Natural killer cell treated with Interleukin-12 subunit alpha and Interleukin-12 subunit beta and Interleukin-15 and Interleukin-18, amount 100 ng/mL, for 72 hours (primary cell): ENCODE data around the gene CNPY1. TPM values are rescaled to one million over a fixed set of nuclear protein-coding genes. Genes with fewer than 3 reads are reported as not detected.
A peak's percentile ranks its signal among the peaks of the same experiment; 100 is the strongest.

Source experiments
- ATAC-seq, 2 donors: fragments of 150-1000 bp; cut with Tn5 transposase in 1 of 2; sonication (Bioruptor Pico), chemical (Tn5 transposase) in 1 of 2; 2 replicates each; pipeline ENCODE4 v1.10.0; 2021
- DNase-seq: peaks from one replicate; pipeline ENCODE4 v3.0.0; 2022; ENCODE audit warnings: low spot score
- H3K27ac Mint-ChIP-seq, 2 donors: 1 replicate in 1 of 2; 2 replicates in 1 of 2; pipeline ENCODE4 v1.8.0; 2022; ENCODE audit warnings: mixed read lengths in 2 of 2, mild to moderate bottlenecking in 1 of 2, moderate library complexity in 1 of 2
- H3K27me3 Mint-ChIP-seq, 2 donors: 1 replicate in 1 of 2; 2 replicates in 1 of 2; pipeline ENCODE4 v1.8.0; 2022; ENCODE audit warnings: mixed read lengths in 2 of 2
- H3K36me3 Mint-ChIP-seq: one replicate; pipeline ENCODE4 v1.8.0; 2022; ENCODE audit warnings: mixed read lengths
- H3K4me1 Mint-ChIP-seq, 2 donors: 1 replicate in 1 of 2; 2 replicates in 1 of 2; pipeline ENCODE4 v1.8.0; 2022; ENCODE audit warnings: low read depth in 2 of 2, mixed read lengths in 2 of 2, mild to moderate bottlenecking in 1 of 2
- H3K4me3 Mint-ChIP-seq: one replicate; pipeline ENCODE4 v1.8.0; 2022; ENCODE audit warnings: mixed read lengths
- H3K9me3 Mint-ChIP-seq: 2 replicates; pipeline ENCODE4 v1.8.0; 2022; ENCODE audit warnings: mixed read lengths
- total RNA-seq, 2 donors: library from RNA; stranded (reverse); gene quantifications; one replicate each; pipeline ENCODE4 v1.2.3, GENCODE V29; 2022

Gene CNPY1
- total RNA-seq, 2 donors from 2014 or later = not detected

DNA sequence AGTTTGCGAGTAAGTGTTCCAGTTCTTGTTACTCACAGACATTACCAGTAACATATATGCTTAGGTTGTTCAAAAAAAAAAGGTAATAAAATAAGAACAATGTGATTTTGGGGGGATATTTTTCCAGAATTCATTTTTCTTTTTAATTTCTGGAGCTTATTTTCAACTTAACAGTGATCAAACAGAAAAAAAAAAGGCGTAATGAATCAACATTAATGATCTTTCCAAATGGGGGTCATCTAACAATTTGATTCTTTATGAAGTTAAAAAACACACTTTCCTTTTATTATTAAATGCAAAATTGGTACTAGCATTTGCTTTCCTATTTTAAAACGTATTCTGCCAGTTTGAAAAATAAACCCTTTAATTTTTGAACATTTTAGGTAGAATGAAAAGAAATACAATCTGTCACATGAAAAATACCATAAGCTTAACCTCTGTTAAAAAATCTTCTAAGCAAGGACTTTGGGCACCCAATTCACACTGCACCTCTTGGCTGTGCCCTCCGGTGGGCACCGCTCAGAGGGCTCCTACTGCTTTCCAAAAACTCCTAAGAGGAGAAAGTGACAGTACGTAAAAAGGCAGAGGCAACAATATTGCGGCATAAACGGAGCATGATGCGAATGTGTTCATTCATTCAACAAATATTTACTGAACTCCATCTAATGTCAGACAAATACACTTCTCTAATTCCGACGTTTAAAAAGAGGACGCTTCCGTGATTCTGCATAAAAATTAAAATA is 32.6 kb downstream of the CNPY1 start:
- no peak for ATAC-seq

DNA sequence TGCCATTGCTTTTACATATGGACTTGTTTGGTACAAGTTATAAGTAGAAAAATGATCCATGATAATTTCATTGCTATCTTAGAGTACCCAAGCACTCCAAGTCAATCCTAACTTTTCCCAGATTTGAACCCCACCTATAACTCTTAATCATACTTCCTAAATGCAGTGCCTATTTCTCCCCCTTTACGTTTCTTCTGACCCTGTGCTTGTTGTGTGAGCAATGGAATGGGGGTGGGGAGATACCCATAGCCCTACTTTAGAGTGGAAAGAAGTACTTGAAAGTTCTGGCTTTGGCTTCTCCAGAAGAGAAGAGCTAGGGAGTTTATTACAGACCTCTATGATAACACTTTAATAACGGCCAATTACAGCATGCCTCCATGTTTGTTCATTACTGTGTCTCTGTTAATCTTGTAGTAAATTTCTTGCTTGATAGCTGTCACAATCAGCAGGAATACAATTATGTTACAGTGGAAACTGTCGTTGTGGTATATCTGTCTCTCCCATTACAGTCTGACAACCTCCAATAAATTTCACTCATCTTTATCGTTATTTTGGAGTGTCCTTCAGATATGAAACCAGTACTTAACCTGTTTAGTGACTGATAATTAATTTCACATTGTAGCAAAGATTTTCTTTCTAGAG is 34.0 kb downstream of the CNPY1 start:
- Mint-ChIP-seq H3K27me3 (peaks cover 52 to 78% of the 10 kb centered on the region in 2 donors), H3K27ac (no peak overlapping the region), H3K36me3 (peaks cover 4% of the 10 kb centered on the region), H3K9me3 (no peaks in the 10 kb centered on the region), H3K4me3 (no peak overlapping the region), H3K4me1 (peaks cover 6 to 9% of the 10 kb centered on the region in 2 donors)
- ATAC-seq (no peak), DNase-seq (no peak)

More for the DNA sequence above, 32.6 kb downstream of the CNPY1 start:
- Mint-ChIP-seq H3K27ac (no peak overlapping the region), H3K4me1 (peaks cover 6 to 9% of the 10 kb centered on the region in 2 donors), H3K36me3 (no peaks in the 10 kb centered on the region), H3K27me3 (peaks cover 50 to 79% of the 10 kb centered on the region in 2 donors), H3K4me3 (no peak overlapping the region), H3K9me3 (no peaks in the 10 kb centered on the region)
- no peak for DNase-seq

DNA sequence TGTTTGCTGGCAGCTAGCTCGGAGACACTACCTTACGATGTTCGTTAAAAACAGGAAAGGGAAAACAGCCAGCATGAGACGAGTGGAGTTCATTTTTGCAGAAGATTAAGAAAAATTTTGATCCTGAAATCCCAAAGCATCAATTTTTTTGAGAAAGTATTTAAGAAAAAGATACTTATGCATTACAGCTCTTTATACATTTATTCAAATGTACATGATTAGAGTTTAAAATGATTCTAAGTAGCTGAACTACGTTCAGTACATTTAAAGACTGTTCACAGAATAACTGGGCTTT is 34.7 kb downstream of the CNPY1 start:
- Mint-ChIP-seq H3K9me3 (no peaks in the 10 kb centered on the region), H3K27ac (no peak overlapping the region), H3K4me1 (peaks cover 12 to 14% of the 10 kb centered on the region in 2 donors), H3K4me3 (no peak overlapping the region), H3K27me3 (peaks cover 55 to 85% of the 10 kb centered on the region in 2 donors), H3K36me3 (peaks cover 4% of the 10 kb centered on the region)
- DNase-seq (no peak), ATAC-seq (no peak)

DNA sequence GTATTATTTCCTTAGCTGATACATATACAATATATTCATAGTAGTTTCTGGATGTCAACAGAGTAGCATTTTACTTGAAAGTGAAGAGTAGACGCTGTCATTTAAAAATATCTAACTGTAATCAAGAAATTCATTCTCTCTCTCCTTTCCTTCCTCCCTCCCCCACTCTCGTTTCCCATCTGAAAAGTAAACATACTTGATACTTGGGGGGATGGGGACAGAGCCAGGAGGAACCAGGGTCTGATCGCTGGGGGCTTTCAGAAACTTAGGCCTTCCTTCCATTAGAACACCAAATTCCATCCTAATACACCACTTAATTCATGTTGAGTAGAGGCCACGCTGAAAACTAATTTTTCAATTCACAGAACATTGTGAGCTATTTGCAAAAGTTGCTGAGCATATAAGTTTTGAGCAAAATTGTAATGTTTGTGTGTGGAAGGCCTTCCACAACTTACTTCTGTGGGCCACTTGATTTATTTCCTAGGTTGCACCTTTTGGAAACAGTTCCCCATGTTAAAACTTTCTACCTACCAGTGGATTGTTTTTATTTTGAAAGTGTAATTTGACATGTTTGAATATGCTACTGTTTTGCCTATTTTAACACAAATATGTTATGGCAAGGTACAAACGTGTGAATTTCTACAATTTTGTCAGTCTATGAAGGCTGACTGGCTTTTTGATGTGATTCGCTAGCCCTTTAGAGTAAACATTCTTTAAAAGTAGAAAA is 35.2 kb downstream of the CNPY1 start:
- H3K27me3 Mint-ChIP-seq = peaks cover 57 to 90% of the 10 kb centered on the region in 2 donors
- H3K4me3 Mint-ChIP-seq = no peak overlapping the region
- no peaks in the 10 kb centered on the region for H3K9me3 Mint-ChIP-seq
- peaks cover 13 to 14% of the 10 kb centered on the region in 2 donors for H3K4me1 Mint-ChIP-seq
- DNase-seq = no peak
- ATAC-seq = no peak
- peaks cover 4% of the 10 kb centered on the region for H3K36me3 Mint-ChIP-seq
- H3K27ac Mint-ChIP-seq = no peak overlapping the region

DNA sequence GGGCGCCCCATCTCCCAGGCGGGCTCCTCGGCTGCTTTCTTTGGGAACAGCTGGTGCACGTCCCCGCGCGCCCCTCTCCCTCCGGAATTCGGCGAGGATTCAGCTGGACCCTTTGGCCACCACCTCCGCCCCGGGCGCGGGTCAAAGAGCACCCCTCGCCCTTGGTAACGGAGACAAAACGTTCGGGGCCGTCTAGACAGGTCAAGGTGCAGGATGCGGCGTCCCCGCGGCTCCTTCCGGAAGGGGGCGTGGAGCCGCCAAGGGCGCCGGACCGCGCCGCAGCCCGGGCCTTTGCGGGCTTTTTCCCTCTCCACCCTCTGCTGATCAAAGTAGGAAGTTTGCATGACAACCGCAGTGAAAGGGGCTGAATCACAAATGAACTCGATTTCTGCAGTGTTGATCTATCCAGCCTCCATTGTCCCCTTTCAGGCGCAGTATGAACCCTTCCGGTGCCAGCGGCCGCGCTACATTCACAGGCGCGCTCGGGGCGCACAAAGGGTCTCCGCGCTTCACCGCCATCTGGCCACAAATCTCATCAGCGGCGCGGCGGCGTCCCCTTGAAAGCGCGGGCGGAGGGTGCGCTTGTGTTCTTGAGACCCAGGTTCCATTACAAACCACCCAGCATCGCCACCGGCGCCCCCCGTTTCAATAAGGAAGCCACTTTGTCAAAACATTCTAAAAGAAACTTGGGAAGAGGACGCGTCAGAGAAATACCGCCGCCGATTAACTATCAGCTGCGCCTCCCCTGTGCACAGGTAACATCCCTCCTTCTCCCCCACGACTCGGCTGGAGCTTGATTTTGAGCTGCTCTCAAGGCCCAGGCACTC is 36.4 kb downstream of the CNPY1 start:
- DNase-seq = no peak
- Mint-ChIP-seq H3K27ac (no peak overlapping the region), H3K4me1 (peaks cover 13 to 14% of the 10 kb centered on the region in 2 donors), H3K27me3 (peaks cover 56 to 90% of the 10 kb centered on the region in 2 donors), H3K36me3 (peaks cover 4% of the 10 kb centered on the region), H3K4me3 (peak overlapping the region; percentile 39), H3K9me3 (no peaks in the 10 kb centered on the region)
- no peak for ATAC-seq

DNA sequence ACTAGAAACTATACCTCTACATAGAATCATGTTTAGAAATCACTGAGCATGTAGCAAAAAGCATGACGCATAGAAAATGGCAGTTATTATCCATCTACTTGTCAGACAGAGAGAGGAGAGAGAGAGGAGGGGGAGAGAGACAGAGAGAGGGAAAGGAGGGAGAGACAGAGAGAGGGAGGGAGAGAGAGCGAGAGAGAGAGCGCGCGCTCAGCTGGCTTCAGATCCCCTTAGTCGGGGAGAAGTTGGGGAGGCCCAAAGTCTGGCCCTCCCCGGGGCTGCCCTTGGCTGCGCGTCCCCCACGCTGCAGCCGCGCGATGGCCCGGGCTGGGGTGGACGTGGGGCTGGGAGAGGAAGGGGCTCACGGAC is 37.0 kb downstream of the CNPY1 start:
- Mint-ChIP-seq H3K27ac (no peak overlapping the region), H3K9me3 (no peaks in the 10 kb centered on the region), H3K4me1 (peaks cover 13 to 14% of the 10 kb centered on the region in 2 donors), H3K36me3 (peaks cover 4% of the 10 kb centered on the region), H3K27me3 (peaks cover 56 to 94% of the 10 kb centered on the region in 2 donors), H3K4me3 (peak overlapping the region; percentile 46)
- ATAC-seq = no peak
- no peak for DNase-seq

DNA sequence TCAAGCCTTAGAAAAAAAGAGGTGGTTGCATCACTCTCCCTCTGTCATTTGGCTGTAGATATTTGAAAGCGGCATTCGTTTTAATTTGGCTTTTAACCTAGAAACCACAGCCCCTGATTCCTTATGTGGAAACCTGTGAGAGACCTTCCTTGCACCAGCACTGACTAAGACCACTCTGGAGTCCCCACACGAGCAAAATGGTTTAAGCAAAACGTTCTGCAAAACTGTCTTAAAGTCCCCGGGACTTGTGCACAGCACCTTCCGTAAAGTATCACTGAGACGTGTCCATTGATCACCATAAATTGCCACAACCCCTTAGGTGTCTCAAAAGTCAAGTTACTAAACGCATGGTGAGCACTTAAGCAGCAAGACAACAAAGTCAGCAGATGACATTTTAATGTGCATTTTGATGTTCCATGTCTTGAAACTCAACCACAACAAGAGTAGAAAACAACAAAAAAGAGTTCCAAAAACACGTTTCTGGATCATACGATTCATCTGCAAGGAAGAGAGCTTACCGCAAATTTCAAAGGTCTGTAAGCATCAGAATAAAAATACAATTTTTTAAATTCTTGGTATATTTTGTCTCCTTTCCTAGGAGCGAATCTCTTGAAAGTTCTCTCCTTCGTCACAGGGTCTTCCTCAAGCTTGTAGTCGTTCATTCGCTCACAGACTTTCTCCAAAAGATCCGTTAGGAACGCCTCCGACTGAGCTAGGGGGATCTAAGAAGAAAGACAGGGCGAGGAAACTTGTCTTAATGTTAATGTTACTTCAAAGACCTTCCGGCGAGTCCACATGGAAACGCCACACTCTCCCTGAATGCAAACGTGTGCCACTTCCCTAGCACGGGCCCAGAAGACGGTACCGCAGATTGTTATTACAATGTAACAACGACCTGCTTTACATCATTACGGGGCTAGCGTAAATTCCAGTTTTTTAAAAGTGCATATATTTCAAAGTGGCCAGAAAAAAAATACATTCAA is 37.7 kb downstream of the CNPY1 start:
- Mint-ChIP-seq H3K27me3 (peaks cover 52 to 94% of the 10 kb centered on the region in 2 donors), H3K9me3 (no peaks in the 10 kb centered on the region), H3K36me3 (peaks cover 4% of the 10 kb centered on the region), H3K27ac (no peak overlapping the region), H3K4me1 (peaks cover 13 to 14% of the 10 kb centered on the region in 2 donors), H3K4me3 (peak overlapping the region; percentile 46)
- ATAC-seq = no peak
- no peak for DNase-seq

DNA sequence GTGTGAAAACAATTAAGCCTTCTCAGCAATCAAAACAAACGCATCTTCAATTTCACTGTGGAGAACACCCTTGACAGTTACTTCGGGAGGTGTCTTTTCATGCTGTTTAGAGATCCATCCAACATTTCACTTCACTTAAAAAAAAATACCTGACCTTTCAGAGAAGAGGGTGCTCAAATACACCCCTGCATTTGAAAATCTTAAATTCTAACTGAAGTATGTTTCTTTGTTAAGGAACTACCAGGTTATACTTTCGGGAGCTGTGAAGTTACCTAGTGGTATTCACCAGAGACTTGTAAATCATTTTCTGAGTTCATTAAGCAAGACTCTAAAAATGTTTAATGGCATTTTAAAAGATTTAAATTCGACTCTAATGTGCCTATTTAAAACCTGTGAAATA is 38.8 kb downstream of the CNPY1 start:
- Mint-ChIP-seq H3K4me1 (peaks cover 13 to 14% of the 10 kb centered on the region in 2 donors), H3K4me3 (no peak overlapping the region), H3K27ac (no peak overlapping the region), H3K27me3 (peaks cover 58 to 94% of the 10 kb centered on the region in 2 donors), H3K9me3 (no peaks in the 10 kb centered on the region), H3K36me3 (peaks cover 4% of the 10 kb centered on the region)
- DNase-seq (no peak), ATAC-seq (no peak)

DNA sequence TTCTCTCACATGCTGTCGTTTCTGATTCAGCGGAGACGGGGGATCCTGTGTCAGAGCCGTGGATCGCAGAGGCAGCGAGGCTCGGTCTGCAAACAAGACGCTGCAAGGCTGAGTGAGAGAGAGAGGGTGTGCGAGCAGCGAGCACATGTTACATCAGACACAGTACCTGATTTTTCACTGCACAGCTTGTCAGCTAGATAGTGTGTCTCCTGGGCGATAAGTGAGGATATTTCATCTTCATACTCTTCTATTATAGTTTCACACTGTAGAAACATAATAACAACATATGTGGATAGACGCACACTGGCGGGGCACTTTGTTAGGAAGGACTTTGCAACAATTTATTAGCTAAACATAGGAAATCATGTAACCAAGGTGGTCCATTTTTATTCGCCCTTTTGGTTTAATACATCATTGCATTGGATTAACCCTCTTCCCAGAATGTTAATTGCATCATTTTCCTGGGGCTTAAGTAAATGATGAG is 39.5 kb downstream of the CNPY1 start:
- no peaks in the 10 kb centered on the region for H3K9me3 Mint-ChIP-seq
- peaks cover 13 to 14% of the 10 kb centered on the region in 2 donors for H3K4me1 Mint-ChIP-seq
- H3K27ac Mint-ChIP-seq = no peak overlapping the region
- peaks cover 57 to 94% of the 10 kb centered on the region in 2 donors for H3K27me3 Mint-ChIP-seq
- peaks cover 4% of the 10 kb centered on the region for H3K36me3 Mint-ChIP-seq
- peak overlapping the region; percentile 36 for H3K4me3 Mint-ChIP-seq
- no peak for ATAC-seq
- no peak for DNase-seq

DNA sequence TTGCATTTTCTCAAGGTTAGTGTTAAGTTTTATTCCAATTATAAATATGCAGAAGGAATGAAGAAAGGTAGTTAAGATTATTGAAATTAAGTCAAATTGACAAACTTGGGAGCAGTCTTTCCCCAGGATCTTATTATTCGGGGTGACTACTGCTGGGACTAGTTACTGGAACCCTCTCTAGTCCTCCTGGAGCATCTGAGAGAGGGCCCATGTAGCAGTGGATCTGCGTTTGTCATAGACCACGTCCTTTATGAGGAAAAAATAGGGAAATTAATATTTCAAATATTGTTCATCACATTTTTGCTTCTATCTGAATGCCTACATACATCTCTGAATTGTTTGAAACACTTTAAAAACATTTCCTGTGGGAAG is 41.0 kb downstream of the CNPY1 start:
- H3K27ac Mint-ChIP-seq = no peak overlapping the region
- H3K36me3 Mint-ChIP-seq = peaks cover 4% of the 10 kb centered on the region
- ATAC-seq (no peak), DNase-seq (no peak)
- H3K27me3 Mint-ChIP-seq = peaks cover 54 to 95% of the 10 kb centered on the region in 2 donors
- no peaks in the 10 kb centered on the region for H3K9me3 Mint-ChIP-seq
- H3K4me1 Mint-ChIP-seq = peaks cover 13 to 14% of the 10 kb centered on the region in 2 donors
- no peak overlapping the region for H3K4me3 Mint-ChIP-seq

DNA sequence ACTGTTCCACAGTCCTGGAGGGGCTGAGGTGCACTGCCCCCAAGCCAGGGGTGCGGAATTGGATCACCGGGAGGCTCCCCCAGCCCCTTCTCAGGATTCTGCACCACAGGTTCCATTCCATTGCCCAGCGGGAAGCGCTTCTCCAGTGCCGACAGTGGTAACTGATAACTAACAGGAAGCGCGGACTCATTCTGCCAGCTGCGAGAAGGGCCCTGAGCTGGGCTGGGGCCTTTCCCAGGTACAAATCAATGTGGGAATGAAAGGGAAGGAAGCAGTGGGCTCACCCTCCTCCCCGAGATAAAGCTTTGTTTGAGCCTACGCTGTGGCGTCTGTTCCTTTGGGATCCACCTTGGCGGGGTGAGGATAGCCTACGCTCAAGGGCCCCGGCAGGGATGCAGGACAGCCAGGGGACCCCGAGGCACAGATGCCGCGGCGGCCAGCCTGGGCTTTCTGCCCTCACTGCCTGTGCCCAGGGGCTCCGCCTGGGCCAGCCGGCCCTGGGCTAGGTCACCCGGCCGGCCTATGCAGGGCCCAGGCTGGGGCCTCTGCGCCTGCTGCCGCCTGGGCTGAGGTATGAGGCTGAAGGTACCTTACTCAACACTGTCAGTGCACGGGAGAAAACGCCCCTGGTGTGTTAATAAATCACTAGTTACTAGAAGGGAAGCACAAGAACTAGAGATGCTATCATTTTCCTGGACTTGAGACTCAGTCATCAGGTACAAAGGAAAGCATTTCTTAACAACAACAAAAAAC is 49.0 kb downstream of the CNPY1 start:
- no peak for DNase-seq
- peak; percentile 51 to 67 for ATAC-seq
- Mint-ChIP-seq H3K9me3 (no peaks in the 10 kb centered on the region), H3K36me3 (no peaks in the 10 kb centered on the region), H3K27me3 (peaks cover 24 to 45% of the 10 kb centered on the region in 2 donors), H3K4me1 (no peaks in the 10 kb centered on the region), H3K4me3 (no peak overlapping the region), H3K27ac (no peak overlapping the region)
